Lower leg skin (tissue), 4 donors: ENCODE measurements around the gene MAPK8. TPM values are rescaled to one million over a fixed set of nuclear protein-coding genes. Genes with fewer than 3 reads are reported as not detected.

Source experiments
- DNase-seq, 2 donors: peaks; one replicate each; pipeline ENCODE4 v3.0.0-alpha.2; 2019; ENCODE audit warnings: low spot score in 2 of 2
- H3K4me3 ChIP-seq: fragments of 200-600 bp; sonication (generic); 2 replicates; pipeline ENCODE4 v1.5.1; 2017; ENCODE audit warnings: mild to moderate bottlenecking, low read depth; ENCODE audit not compliant: poor library complexity, severe bottlenecking
- CTCF ChIP-seq, 3 donors: fragments of 450-650 bp; IDR thresholded peaks; one replicate each; pipeline ENCODE4 v1.5.1; 2016; ENCODE audit warnings: antibody characterized with exemption in 3 of 3, mild to moderate bottlenecking in 3 of 3, moderate library complexity in 2 of 3
- POLR2A ChIP-seq, 2 donors: fragments of 450-650 bp; IDR thresholded peaks; one replicate each; pipeline ENCODE4 v1.6.1; 2016 to 2017; ENCODE audit warnings: antibody characterized with exemption in 2 of 2, mild to moderate bottlenecking in 1 of 2, moderate library complexity in 1 of 2
- WGBS, 2 donors: methylation state at CpG; one replicate each; pipeline ENCODE4 v1.1.5; 2018; 5-methylcytosine and 5-hydroxymethylcytosine counted together
- intact Hi-C: fragments of 100-400 bp; cut with DNase I; formaldehyde crosslinking; loops from one replicate; pipeline ENCODE4 v1.15.0; 2023; ENCODE audit warnings: low total_unique reads
- total RNA-seq, 4 donors: library from RNA; depleted of rRNA; stranded (reverse); fragments of >200 nt; gene quantifications; one replicate each; pipeline ENCODE4 v1.1.0, GENCODE V29; 2016

Gene MAPK8
- total RNA-seq, 4 donors from 2014 or later = 26.7 to 58.6 (median 44.0) TPM

- 67 to 97% methylated on average over 5 to 11 of the region's 19 CpGs for WGBS, 2 donors
- no peak for TF ChIP-seq POLR2A (IDR thresholded peaks at IDR 0.05)
- TF ChIP-seq CTCF (IDR thresholded peaks at IDR 0.05) = no peak
- DNase-seq = peak; percentile 12 to 79
- intact Hi-C loops = no loop called here
- no peak overlapping the region for H3K4me3 ChIP-seq
Measured at GRCh38 chr10:48449501-48450232, 143.2 kb downstream of the MAPK8 start.

- intact Hi-C loops = no loop called here
- DNase-seq = peak in 1 of 2 donors; percentile 79
- TF ChIP-seq POLR2A (IDR thresholded peaks at IDR 0.05) (no peak), CTCF (IDR thresholded peaks at IDR 0.05) (no peak)
- H3K4me3 ChIP-seq = no peak overlapping the region
- 88 to 92% methylated on average over 17 to 28 of the region's 49 CpGs for WGBS, 2 donors
Measured at GRCh38 chr10:48450233-48450740, 143.8 kb downstream of the MAPK8 start.

GRCh38 chr10:48450741-48451466 lies 144.4 kb downstream of the MAPK8 start:
- 78 to 87% methylated on average over 18 to 21 of the region's 43 CpGs for WGBS, 2 donors
- intact Hi-C loops = no loop called here
- TF ChIP-seq CTCF (IDR thresholded peaks at IDR 0.05) (no peak), POLR2A (IDR thresholded peaks at IDR 0.05) (no peak)
- no peak overlapping the region for H3K4me3 ChIP-seq
- DNase-seq = peak in 1 of 2 donors; percentile 64

GRCh38 chr10:48451969-48452878 lies 145.7 kb downstream of the MAPK8 start:
- DNase-seq = peak in 1 of 2 donors; percentile 76
- 89 to 94% methylated on average over 13 to 14 of the region's 15 CpGs for WGBS, 2 donors
- intact Hi-C loops = no loop called here
- no peak overlapping the region for H3K4me3 ChIP-seq
- TF ChIP-seq POLR2A (IDR thresholded peaks at IDR 0.05) = no peak
- no peak for TF ChIP-seq CTCF (IDR thresholded peaks at IDR 0.05)

GRCh38 chr10:48452879-48453412 lies 146.5 kb downstream of the MAPK8 start:
- H3K4me3 ChIP-seq = no peak overlapping the region
- DNase-seq = peak in 1 of 2 donors; percentile 80
- TF ChIP-seq POLR2A (IDR thresholded peaks at IDR 0.05) = no peak
- whole genome bisulfite sequencing, 2 donors = 86 to 93% methylated on average over 6 of the region's 6 CpGs
- intact Hi-C loops = no loop called here
